ENCODE measurements around the gene CLEC4G. TPM values are rescaled to one million over a fixed set of nuclear protein-coding genes. Genes with fewer than 3 reads are reported as not detected.

Gene CLEC4G
- total and polyA plus RNA-seq, 2 of the 13 experiments (the other 11 are each of a cell fraction or from before 2014, with no cell fraction given): not detected

DNA sequence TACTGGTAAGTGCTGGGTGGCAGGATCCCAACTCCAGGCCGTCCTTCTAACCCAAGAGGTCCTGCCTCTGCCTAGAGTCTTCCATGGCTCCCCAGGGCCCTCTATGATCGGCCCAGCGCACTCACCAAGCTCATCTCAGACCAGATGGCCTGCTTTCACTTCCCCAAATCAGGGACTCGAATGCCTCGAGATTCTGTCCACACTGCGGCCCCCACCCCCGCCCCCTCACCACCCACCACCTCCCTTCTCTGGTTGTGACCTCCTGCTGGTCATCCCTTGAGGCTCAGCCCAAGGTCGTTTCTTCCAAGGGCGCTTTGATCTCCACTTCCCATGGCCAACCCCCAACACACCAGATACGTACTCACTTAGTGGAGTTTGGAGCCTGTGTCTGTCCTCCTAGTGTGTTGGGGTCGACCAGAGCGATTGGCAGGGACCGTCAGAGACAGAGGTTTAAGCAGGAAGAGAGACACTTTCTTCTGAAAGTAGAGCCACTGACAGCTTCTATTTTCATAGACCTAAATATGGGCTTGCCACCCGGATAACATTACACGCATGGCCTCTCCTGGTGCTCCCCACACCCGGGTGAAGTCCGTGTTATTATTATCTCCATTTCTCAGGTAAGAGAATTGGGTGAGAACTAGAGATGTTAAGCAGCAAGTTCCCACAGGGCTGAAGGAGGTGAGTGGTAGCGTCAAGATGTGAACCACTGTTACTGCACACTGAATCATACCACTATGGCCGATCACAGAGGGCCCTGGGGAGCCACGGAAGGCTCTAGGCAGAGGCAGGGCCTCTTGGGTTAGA is 30.1 kb downstream of the CLEC4G start, which contains the start of gene FCER2:
TSS of gene FCER2 (minus strand) at position 478 of the 804 bp plus-strand sequence. CDS start 2,371 bp downstream, outside the sequence.
- ChIA-PET POLR2A (no interaction called here), CTCF (ENCODE audit: low intra/inter-chr PET ratio, low total read pairs) (no interaction called here)
- Histone ChIP-seq H3K27ac (ENCODE audit: extremely low read length, insufficient read depth, low read length) (no peak within 1 kb of the TSS), H3K27me3 (ENCODE audit: control insufficient read depth in 1 of 2, insufficient read depth in 2 of 2, low read length in 2 of 2) (peaks cover 0 to 24% of the 10 kb centered on the region in 2 experiments; a peak in 2 of 5 replicates), H3K4me3 (replicated peaks in 1 of 3; ENCODE audit: insufficient read depth in 1 of 3, low read depth in 2 of 3, low read length in 3 of 3) (no peak within 1 kb of the TSS), H3K79me2 (ENCODE audit: insufficient read depth, low read length) (no peaks in the 10 kb centered on the region), H4K20me1 (ENCODE audit: insufficient read depth, low read length) (no peaks in the 10 kb centered on the region), H3K9me3 (ENCODE audit: low read length) (no peaks in the 10 kb centered on the region), H3K36me3 (replicated peaks in 1 of 2; ENCODE audit: control insufficient read depth in 1 of 2, insufficient read depth in 2 of 2, low read length in 2 of 2) (no peaks in the 10 kb centered on the region), H3K9ac (ENCODE audit: insufficient read depth, low read depth, low read length) (no peak within 1 kb of the TSS), H2AFZ (ENCODE audit: low read length) (no peak within 1 kb of the TSS), H3K4me1 (ENCODE audit: insufficient read depth, low read length) (peaks cover 11% of the 10 kb centered on the region), H3K4me2 (ENCODE audit: low read depth, low read length) (no peak within 1 kb of the TSS; the same call in 1 of the 2 replicates)
- in situ Hi-C loops (cut with HindIII; ENCODE audit: extremely low pct_ligation_motif_present, low pct_unique_long_range_greater_than_20kb) (no loop called here), intact Hi-C loops (cut with micrococcal nuclease; ENCODE audit: unreplicated experiment) (no loop called here)
- WGBS (ENCODE audit: low lambda C conversion rate): 14% methylated on average over 17 of the region's 20 CpGs
- FAIRE-seq (no peak), ATAC-seq (no peak; the same call in 2 of the 3 replicates), DNase-seq (ENCODE audit: low spot score) (peak; percentile 39)
- BruUV-seq (replicated peaks): no TSS peak
- TF ChIP-seq, protein P1, sequence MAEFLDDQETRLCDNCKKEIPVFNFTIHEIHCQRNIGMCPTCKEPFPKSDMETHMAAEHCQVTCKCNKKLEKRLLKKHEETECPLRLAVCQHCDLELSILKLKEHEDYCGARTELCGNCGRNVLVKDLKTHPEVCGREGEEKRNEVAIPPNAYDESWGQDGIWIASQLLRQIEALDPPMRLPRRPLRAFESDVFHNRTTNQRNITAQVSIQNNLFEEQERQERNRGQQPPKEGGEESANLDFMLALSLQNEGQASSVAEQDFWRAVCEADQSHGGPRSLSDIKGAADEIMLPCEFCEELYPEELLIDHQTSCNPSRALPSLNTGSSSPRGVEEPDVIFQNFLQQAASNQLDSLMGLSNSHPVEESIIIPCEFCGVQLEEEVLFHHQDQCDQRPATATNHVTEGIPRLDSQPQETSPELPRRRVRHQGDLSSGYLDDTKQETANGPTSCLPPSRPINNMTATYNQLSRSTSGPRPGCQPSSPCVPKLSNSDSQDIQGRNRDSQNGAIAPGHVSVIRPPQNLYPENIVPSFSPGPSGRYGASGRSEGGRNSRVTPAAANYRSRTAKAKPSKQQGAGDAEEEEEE (CRISPR knock-in tag; IDR thresholded peaks at IDR 0.05; ENCODE audit: borderline replicate concordance): no peak
- TF ChIP-seq EP300 (IDR thresholded peaks at IDR 0.05; ENCODE audit: low read depth in 2 of 2, low read length in 2 of 2) (peak in 1 of 2 experiments; percentile 6; a peak in 1 of 4 replicates), EP300 (CRISPR knock-in tag; IDR thresholded peaks at IDR 0.05; ENCODE audit: borderline replicate concordance) (no peak), CCDC6 (CRISPR knock-in tag; IDR thresholded peaks at IDR 0.05) (no peak), FOSL2 (CRISPR knock-in tag; IDR thresholded peaks at IDR 0.05) (no peak), RFXAP (CRISPR knock-in tag; IDR thresholded peaks at IDR 0.05; ENCODE audit: borderline replicate concordance) (no peak)
- TF ChIP-seq, protein P2, sequence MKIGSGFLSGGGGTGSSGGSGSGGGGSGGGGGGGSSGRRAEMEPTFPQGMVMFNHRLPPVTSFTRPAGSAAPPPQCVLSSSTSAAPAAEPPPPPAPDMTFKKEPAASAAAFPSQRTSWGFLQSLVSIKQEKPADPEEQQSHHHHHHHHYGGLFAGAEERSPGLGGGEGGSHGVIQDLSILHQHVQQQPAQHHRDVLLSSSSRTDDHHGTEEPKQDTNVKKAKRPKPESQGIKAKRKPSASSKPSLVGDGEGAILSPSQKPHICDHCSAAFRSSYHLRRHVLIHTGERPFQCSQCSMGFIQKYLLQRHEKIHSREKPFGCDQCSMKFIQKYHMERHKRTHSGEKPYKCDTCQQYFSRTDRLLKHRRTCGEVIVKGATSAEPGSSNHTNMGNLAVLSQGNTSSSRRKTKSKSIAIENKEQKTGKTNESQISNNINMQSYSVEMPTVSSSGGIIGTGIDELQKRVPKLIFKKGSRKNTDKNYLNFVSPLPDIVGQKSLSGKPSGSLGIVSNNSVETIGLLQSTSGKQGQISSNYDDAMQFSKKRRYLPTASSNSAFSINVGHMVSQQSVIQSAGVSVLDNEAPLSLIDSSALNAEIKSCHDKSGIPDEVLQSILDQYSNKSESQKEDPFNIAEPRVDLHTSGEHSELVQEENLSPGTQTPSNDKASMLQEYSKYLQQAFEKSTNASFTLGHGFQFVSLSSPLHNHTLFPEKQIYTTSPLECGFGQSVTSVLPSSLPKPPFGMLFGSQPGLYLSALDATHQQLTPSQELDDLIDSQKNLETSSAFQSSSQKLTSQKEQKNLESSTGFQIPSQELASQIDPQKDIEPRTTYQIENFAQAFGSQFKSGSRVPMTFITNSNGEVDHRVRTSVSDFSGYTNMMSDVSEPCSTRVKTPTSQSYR (CRISPR knock-in tag; IDR thresholded peaks at IDR 0.05; ENCODE audit: borderline replicate concordance): peak; percentile 55; the same call in 1 of the 2 replicates
- TF ChIP-seq, protein P3, sequence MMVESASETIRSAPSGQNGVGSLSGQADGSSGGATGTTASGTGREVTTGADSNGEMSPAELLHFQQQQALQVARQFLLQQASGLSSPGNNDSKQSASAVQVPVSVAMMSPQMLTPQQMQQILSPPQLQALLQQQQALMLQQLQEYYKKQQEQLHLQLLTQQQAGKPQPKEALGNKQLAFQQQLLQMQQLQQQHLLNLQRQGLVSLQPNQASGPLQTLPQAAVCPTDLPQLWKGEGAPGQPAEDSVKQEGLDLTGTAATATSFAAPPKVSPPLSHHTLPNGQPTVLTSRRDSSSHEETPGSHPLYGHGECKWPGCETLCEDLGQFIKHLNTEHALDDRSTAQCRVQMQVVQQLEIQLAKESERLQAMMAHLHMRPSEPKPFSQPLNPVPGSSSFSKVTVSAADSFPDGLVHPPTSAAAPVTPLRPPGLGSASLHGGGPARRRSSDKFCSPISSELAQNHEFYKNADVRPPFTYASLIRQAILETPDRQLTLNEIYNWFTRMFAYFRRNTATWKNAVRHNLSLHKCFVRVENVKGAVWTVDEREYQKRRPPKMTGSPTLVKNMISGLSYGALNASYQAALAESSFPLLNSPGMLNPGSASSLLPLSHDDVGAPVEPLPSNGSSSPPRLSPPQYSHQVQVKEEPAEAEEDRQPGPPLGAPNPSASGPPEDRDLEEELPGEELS (CRISPR knock-in tag; IDR thresholded peaks at IDR 0.05): no peak
